Gastrocnemius medialis (tissue), 4 donors: ENCODE results near the gene SPR.

Experiments used
- POLR2A ChIP-seq, 2 donors: fragments of 450-650 bp; IDR thresholded peaks; one replicate each; pipeline ENCODE4 v1.6.1; 2017; ENCODE audit warnings: antibody characterized with exemption in 2 of 2, mild to moderate bottlenecking in 2 of 2, moderate library complexity in 2 of 2
- TF ChIP-seq, protein P1 (sequence below), 5 experiments: fragments of 450-650 bp in 3 of 5; fragments of 200-600 bp in 2 of 5; sonication (generic) in 2 of 5; IDR thresholded peaks in 4 of 5; conservative IDR thresholded peaks in 1 of 5; 1 replicate in 4 of 5; 2 replicates in 1 of 5; pipeline ENCODE4 v1.5.1; 2016 to 2019; ENCODE audit warnings: antibody characterized with exemption in 5 of 5, mild to moderate bottlenecking in 3 of 5, moderate library complexity in 3 of 5

DNA sequence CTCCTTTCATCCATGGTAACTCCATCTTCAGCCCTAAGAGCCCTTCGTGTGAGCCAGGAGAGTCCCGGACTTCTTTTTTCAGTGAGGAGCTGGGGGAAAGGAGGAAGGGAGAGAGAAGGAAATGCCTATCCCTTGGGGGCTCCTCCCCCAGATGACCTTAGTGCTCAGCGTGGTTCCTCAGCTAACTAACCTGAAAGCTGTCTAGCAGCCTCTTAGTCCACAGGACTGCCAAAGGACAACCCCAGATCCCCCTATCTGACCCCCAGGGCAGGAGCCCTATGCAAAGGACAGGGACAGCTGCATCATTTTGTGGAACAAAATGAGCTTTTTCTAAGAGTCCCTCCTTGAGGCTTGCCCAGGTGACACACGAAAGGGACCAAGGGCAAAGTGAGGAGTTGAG is 7.9 kb downstream of the SPR start:
- TF ChIP-seq, protein P1, sequence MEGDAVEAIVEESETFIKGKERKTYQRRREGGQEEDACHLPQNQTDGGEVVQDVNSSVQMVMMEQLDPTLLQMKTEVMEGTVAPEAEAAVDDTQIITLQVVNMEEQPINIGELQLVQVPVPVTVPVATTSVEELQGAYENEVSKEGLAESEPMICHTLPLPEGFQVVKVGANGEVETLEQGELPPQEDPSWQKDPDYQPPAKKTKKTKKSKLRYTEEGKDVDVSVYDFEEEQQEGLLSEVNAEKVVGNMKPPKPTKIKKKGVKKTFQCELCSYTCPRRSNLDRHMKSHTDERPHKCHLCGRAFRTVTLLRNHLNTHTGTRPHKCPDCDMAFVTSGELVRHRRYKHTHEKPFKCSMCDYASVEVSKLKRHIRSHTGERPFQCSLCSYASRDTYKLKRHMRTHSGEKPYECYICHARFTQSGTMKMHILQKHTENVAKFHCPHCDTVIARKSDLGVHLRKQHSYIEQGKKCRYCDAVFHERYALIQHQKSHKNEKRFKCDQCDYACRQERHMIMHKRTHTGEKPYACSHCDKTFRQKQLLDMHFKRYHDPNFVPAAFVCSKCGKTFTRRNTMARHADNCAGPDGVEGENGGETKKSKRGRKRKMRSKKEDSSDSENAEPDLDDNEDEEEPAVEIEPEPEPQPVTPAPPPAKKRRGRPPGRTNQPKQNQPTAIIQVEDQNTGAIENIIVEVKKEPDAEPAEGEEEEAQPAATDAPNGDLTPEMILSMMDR (IDR thresholded peaks at IDR 0.05 in 4 of 5, conservative IDR thresholded peaks at IDR 0.05 in 1 of 5), result no peak
- no peak for TF ChIP-seq POLR2A (IDR thresholded peaks at IDR 0.05)
